HG03280 (cell line): ENCODE data around the gene PSENEN.
"Not testable (repeated sequence)": the region's sequence is repeated elsewhere in the genome, so short reads cannot be mapped to it uniquely, and the experiment has no call there.

Experiments used
- ATAC-seq: cut with Tn5 transposase; IDR thresholded peaks from one replicate; pipeline ENCODE4 v1.9.1; 2021; ENCODE audit warnings: mild to moderate bottlenecking, moderate library complexity; ENCODE audit not compliant: unreplicated experiment

PSENEN gene

GRCh38 chr19:35787227-35787799, 41.9 kb downstream of the PSENEN start:
- ATAC-seq = no peak

DNA sequence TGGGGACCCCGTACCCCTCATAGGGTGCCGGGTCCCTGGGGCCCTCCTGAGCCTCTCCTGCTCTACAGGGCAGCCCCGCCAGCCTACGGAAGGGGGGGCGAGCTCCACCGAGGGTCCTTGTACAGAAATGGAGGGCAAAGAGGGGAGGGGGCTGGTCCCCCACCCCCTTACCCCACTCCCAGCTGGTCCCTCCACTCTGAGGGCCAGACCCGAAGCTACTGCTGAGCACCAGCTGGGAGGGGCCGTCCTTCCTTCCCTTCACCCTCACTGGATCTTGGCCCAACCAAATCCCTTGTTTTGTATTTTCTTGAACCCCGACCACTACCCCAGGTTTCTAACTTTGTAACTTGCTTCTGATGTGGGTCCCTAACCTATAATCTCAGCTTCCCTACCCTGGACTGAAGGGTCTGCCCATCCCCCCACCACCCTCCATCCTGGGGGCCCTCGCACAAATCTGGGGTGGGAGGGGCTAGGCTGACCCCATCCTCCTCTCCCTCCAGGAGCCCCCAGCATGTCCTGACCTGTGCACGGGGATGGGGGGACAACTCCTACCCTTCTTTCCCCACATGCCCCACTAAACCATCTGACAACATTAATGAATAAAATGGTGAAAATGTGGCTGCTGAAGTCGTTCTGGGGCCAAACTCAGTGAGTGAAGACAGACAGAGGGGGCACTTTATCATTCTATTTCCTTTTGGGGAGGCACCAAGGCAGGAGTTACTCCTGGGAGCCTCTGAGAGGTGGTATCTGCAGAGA, 42.9 kb downstream of the PSENEN start:
- no peak for ATAC-seq

GRCh38 chr19:35789195-35789977, 43.9 kb downstream of the PSENEN start:
- no peak for ATAC-seq

DNA sequence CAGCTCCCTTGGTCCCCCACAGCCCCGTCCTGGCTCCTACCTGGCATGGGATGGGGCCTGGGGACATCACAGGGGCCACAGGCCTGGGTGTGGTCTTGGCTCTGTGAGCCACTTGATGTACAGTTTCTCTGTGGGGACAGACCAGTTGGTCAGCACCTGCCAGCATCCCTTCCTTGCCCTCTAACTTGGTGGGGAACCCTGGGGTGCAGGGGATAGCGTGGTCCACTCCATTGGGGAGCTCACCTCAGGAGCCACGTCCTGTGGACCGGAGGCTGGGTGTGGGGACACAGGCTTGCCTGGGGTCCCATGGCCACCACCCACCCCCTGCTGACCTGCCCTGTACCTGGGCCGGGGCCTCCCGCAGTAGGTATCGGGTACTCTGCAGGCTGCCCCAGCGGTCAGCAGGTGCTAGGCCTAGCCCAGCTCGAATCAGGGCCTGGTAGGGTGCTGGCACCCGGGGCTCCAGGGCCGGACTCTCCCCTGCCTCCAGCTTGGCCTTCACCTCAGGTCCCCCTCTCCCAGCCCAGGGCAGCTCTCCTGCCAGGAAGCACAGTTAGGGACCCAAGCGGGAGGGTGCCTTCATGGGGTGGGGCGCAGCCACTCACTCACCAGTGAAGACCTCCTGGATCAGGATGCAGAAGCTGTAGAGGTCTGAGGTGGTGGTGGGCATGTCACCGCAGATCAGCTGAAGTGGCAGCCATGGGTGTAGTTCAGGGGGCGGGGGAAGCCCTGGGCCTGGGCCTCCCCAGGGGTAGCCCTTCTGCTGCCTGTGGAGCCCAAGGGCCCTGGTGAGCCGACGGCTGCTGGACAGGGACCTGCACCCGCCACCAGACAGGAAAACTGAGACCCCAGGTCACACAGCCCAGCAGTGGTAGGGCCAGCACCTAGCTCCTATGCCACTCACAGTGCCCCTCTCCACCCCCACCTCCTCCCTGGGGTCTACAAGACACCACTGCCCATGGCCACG, 44.8 kb downstream of the PSENEN start:
- no peak for ATAC-seq

DNA sequence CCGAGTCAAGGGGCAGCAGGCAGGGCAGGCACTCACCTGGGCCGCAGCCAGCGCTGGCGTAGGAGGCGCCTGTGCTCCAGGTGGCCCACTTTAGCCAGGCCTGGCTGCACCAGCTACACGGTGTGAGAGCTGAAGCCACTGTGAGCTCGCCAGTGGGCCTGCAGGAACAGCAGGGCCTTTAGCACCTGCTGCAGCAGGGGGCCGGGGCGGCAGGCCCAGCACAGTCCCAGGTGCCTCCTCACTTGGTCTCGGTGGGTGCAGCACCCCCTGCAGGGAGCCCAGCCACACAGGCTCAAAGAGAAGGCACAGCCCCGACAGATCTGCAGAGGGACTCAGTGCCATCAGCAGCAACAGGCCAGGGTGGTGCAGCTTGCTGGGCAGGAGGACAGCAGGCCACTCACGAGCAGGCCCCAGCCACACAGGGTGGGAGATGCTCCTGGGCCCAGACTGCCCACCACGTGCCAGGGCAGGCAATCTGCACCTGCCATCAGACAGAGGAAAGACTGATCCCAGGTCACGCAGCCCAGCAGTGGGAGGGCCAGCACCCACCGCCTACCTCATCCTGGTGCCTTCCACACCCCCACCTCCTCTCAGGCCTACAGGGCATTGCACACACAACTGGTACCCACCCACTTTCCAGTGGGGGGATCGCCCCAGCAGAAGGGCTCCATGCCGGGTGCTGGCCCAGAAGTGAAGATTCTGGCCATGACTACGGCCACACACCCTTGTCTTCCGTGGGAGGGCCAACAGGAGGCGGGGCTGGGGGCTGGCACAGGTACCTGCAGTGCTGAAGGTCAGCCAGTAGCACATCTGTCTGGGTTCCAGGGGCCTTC, 45.7 kb downstream of the PSENEN start:
- no peak for ATAC-seq

GRCh38 chr19:35791814-35792279, 46.4 kb downstream of the PSENEN start:
- ATAC-seq = no peak

DNA sequence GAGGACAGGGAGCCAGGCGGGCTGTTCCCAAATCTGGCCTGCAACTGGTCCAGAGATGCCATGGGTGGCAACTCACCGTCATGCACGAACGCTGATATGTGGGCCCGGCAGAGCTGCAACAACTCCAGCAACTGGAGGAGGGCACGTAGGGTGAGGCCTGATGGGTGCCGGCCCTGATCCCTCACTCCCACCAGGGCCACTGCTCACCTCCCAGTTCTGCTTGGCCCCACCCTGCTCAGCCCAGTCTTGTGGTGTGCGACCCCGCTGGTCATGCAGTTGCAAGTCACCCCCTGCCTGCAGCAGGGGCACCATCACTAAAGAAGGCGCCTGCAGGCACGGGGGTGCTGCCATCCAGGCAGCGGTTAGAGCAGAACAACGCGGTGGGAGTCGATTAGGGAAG, 46.9 kb downstream of the PSENEN start:
- no peak for ATAC-seq

- no peak for ATAC-seq
Measured at GRCh38 chr19:35792888-35793287, 47.4 kb downstream of the PSENEN start.

- ATAC-seq = no peak
Measured at GRCh38 chr19:35793381-35794165, 48.1 kb downstream of the PSENEN start.

GRCh38 chr19:35795564-35795963, 50.1 kb downstream of the PSENEN start:
- not testable (repeated sequence) for ATAC-seq
